ENCODE results near the gene PNMA6F.
"Not testable (repeated sequence)": the region's sequence is repeated elsewhere in the genome, so short reads cannot be mapped to it uniquely, and the experiment has no call there.

GRCh38 chrX:153272070-153272469, 49.5 kb downstream of the PNMA6F start:
- not testable (repeated sequence) for TF ChIP-seq POLR2AphosphoS5 (IDR thresholded peaks at IDR 0.05; ENCODE audit: low read depth, low read length); CTCF (IDR thresholded peaks at IDR 0.05 in 2 of 3, conservative IDR thresholded peaks at IDR 0.05 in 1 of 3; ENCODE audit: borderline replicate concordance in 1 of 3, insufficient read depth in 1 of 3, low read depth in 2 of 3, low read length in 2 of 3); YY1 (IDR thresholded peaks at IDR 0.05; ENCODE audit: extremely low read depth, insufficient replicate concordance, low read depth, low read length); MAX (IDR thresholded peaks at IDR 0.05); EZH2 (IDR thresholded peaks at IDR 0.05)

Data from HCT116 (cell line).